SK-N-SH (cell line): ENCODE results near the gene HAND2. TPM values are rescaled to one million over a fixed set of nuclear protein-coding genes. Genes with fewer than 3 reads are reported as not detected.
A peak's percentile ranks its signal among the peaks of the same experiment; 100 is the strongest.

Source experiments
- CTCF ChIA-PET: fragments of 300-600, 350-600 bp; formaldehyde crosslinking; extraction: SDS; loops from one replicate; lab custom pipeline; 2021; lab: Yijun Ruan, JAX
- POLR2A ChIA-PET: fragments of 350-600 bp; sonication (Branson Sonifier 250); formaldehyde crosslinking; extraction: SDS; loops from one replicate; lab custom pipeline; 2020; ENCODE audit warnings: antibody characterized with exemption, inconsistent platforms; lab: Yijun Ruan, JAX
- DNase-seq: peaks from one replicate; pipeline ENCODE4 v3.0.0; 2012
- H2AFZ ChIP-seq: fragments of 200-600 bp; sonication (generic); 2 replicates; pipeline ENCODE4 v1.8.1; 2016; ENCODE audit warnings: antibody characterized with exemption, mild to moderate bottlenecking, low read depth
- H3F3A ChIP-seq: fragments of 200-600 bp; sonication (generic); replicated peaks from 2 replicates; pipeline ENCODE3; 2016; ENCODE audit warnings: antibody characterized with exemption, mild to moderate bottlenecking; ENCODE audit not compliant: insufficient read depth
- H3K27ac ChIP-seq, 2 experiments: fragments of 200-500 bp in 1 of 2; fragments of 200-600 bp in 1 of 2; sonication (Bioruptor generic) in 1 of 2; sonication (generic), shearing (Covaris generic) in 1 of 2; 2 replicates each; pipeline versions ENCODE4 v1.5.1 to v1.6.1; 2014 to 2016; ENCODE audit warnings: low read depth in 2 of 2, inconsistent platforms in 1 of 2, low read length in 1 of 2, mild to moderate bottlenecking in 1 of 2, mixed read lengths in 1 of 2
- H3K27me3 ChIP-seq: fragments of 200-600 bp; sonication (generic), shearing (Covaris generic); 2 replicates; pipeline ENCODE4 v1.6.1; 2016; ENCODE audit warnings: mixed run types; ENCODE audit not compliant: insufficient read depth
- H3K36me3 ChIP-seq, 2 experiments: fragments of 200-500 bp in 1 of 2; fragments of 200-600 bp in 1 of 2; sonication (Bioruptor generic) in 1 of 2; sonication (generic) in 1 of 2; replicated peaks in 1 of 2; 2 replicates each; pipeline versions ENCODE3 to v1.5.1; 2014 to 2016; ENCODE audit warnings: low read length in 1 of 2, mild to moderate bottlenecking in 1 of 2; ENCODE audit not compliant: insufficient read depth in 2 of 2, control insufficient read depth in 1 of 2
- H3K4me1 ChIP-seq, 2 experiments: fragments of 200-500 bp in 1 of 2; fragments of 200-600 bp in 1 of 2; sonication (Bioruptor generic) in 1 of 2; sonication (generic), shearing (Covaris generic) in 1 of 2; 2 replicates each; pipeline versions ENCODE4 v1.5.1 to v1.6.1; 2014 to 2016; ENCODE audit warnings: low read depth in 1 of 2, low read length in 1 of 2, mixed run types in 1 of 2; ENCODE audit not compliant: insufficient read depth in 2 of 2, control insufficient read depth in 1 of 2
- H3K4me2 ChIP-seq: fragments of 200-600 bp; sonication (generic), shearing (Covaris generic); 2 replicates; pipeline ENCODE4 v1.6.1; 2017; ENCODE audit warnings: mixed run types
- H3K4me3 ChIP-seq, 2 experiments: fragments of 200-500 bp in 1 of 2; fragments of 200-600 bp in 1 of 2; sonication (Bioruptor generic) in 1 of 2; sonication (generic), shearing (Covaris generic) in 1 of 2; 2 replicates each; pipeline versions ENCODE4 v1.5.1 to v1.8.1; 2014 to 2016; ENCODE audit warnings: low read depth in 2 of 2, inconsistent platforms in 1 of 2, low read length in 1 of 2, mild to moderate bottlenecking in 1 of 2, mixed read lengths in 1 of 2, moderate library complexity in 1 of 2
- H3K79me2 ChIP-seq: fragments of 200-600 bp; sonication (generic); 2 replicates; pipeline ENCODE4 v1.8.1; 2017; ENCODE audit warnings: mild to moderate bottlenecking; ENCODE audit not compliant: insufficient read depth
- H3K9ac ChIP-seq: fragments of 200-600 bp; sonication (generic); 2 replicates; pipeline ENCODE4 v1.6.1; 2017; ENCODE audit warnings: mixed run types
- H3K9me2 ChIP-seq: fragments of 200-600 bp; sonication (generic); 2 replicates; pipeline ENCODE4 v1.6.1; 2017; ENCODE audit warnings: mixed run types
- H3K9me3 ChIP-seq: fragments of 200-600 bp; sonication (generic); 2 replicates; pipeline ENCODE4 v1.6.1; 2017; ENCODE audit warnings: mixed run types, mild to moderate bottlenecking, moderate library complexity
- H4K20me1 ChIP-seq: fragments of 200-600 bp; sonication (generic); 2 replicates; pipeline ENCODE4 v1.6.1; 2017; ENCODE audit warnings: mild to moderate bottlenecking, mixed run types; ENCODE audit not compliant: insufficient read depth
- FOSL2 ChIP-seq: IDR thresholded peaks from 2 replicates; pipeline ENCODE4 v1.4.0; 2012; ENCODE audit warnings: low read depth, mild to moderate bottlenecking, moderate library complexity, borderline replicate concordance
- MXI1 ChIP-seq: IDR thresholded peaks from 2 replicates; pipeline ENCODE4 v1.6.1; 2012; ENCODE audit warnings: mild to moderate bottlenecking, low read depth, low read length, improper control_type of control experiment
- PBX3 ChIP-seq: IDR thresholded peaks from 2 replicates; pipeline ENCODE4; 2012
- POLR2AphosphoS5 ChIP-seq: IDR thresholded peaks from 2 replicates; pipeline ENCODE4 v1.6.1; 2012; ENCODE audit warnings: low read depth, low read length
- RAD21 ChIP-seq: IDR thresholded peaks from 2 replicates; pipeline ENCODE4 v1.6.1; 2012; ENCODE audit warnings: mild to moderate bottlenecking, low read length
- RFX5 ChIP-seq: IDR thresholded peaks from 2 replicates; pipeline ENCODE4 v1.6.1; 2012; ENCODE audit warnings: mild to moderate bottlenecking, improper control_type of control experiment, low read length
- RXRA ChIP-seq: IDR thresholded peaks from 2 replicates; pipeline ENCODE4 v1.4.0; 2012; ENCODE audit warnings: low read depth, mild to moderate bottlenecking, borderline replicate concordance
- TAF1 ChIP-seq: IDR thresholded peaks from 2 replicates; pipeline ENCODE4 v1.6.1; 2012; ENCODE audit warnings: low read depth, mild to moderate bottlenecking, low read length, moderate library complexity, borderline replicate concordance
- WGBS: methylation state at CpG from one replicate; pipeline ENCODE4 v1.1.6; 2017; ENCODE audit warnings: low lambda C conversion rate; 5-methylcytosine and 5-hydroxymethylcytosine counted together
- polyA plus RNA-seq, 3 experiments: library from polyadenylated mRNA; depleted of rRNA; stranded (reverse); fragments of >200 nt; gene quantifications; 2 replicates each; pipeline ENCODE4 v1.2.3, GENCODE V29; 2012

Gene HAND2
- polyA plus RNA-seq, 1 of the 3 experiments (the other 2 are of a cell fraction): 106 TPM

- Histone ChIP-seq H3K9ac (peak overlapping the region; percentile 98), H3K9me3 (no peaks in the 10 kb centered on the region), H3K79me2 (peaks cover 93% of the 10 kb centered on the region), H2AFZ (peak overlapping the region; percentile 43), H3K27me3 (no peaks in the 10 kb centered on the region), H3K36me3 (peaks cover 4 to 42% of the 10 kb centered on the region in 2 experiments), H3F3A (peaks cover 9% of the 10 kb centered on the region), H3K4me2 (peak overlapping the region; percentile 90), H3K9me2 (no peaks in the 10 kb centered on the region), H3K4me1 (peaks cover 0 to 15% of the 10 kb centered on the region in 2 experiments; a peak in 2 of 4 replicates), H3K4me3 (peak overlapping the region; percentile 61 to 83), H3K27ac (peak overlapping the region; percentile 91 to 99), H4K20me1 (no peaks in the 10 kb centered on the region)
- peak; percentile 59 for DNase-seq
- CTCF ChIA-PET: interaction anchor here (1.0 to 2.9 kb wide), 3 partner anchors 200 to 456 kb away, joined by 3 to 17 read pairs (median 8); partner anchors contain the start of gene HMGB2
- WGBS: 13% methylated on average over 1 of the region's 1 CpG
- TF ChIP-seq TAF1 (no peak), RAD21 (peak; percentile 3; the same call in 1 of the 2 replicates), MXI1 (no peak), POLR2AphosphoS5 (peak; percentile 55), RFX5 (peak; percentile 32; the same call in 1 of the 2 replicates), RXRA (no peak), FOSL2 (no peak)
- POLR2A ChIA-PET: interaction anchor here (0.6 to 8.0 kb wide), 18 partner anchors 13 to 725 kb away, joined by 3 to 142 read pairs (median 8); no protein-coding TSS in a partner anchor
These were observed 4.4 kb upstream of the HAND2 start for GRCh38 chr4:173534434-173534833.

GRCh38 chr4:173532725-173533511 is 2.9 kb upstream of the HAND2 start:
- peaks cover 9% of the 10 kb centered on the region for H3F3A ChIP-seq
- H3K27me3 ChIP-seq: no peaks in the 10 kb centered on the region
- H3K27ac ChIP-seq: peak overlapping the region; percentile 91 to 99
- no peaks in the 10 kb centered on the region for H3K9me3 ChIP-seq
- DNase-seq: no peak
- H4K20me1 ChIP-seq: peaks cover 7% of the 10 kb centered on the region; the same call in 1 of the 2 replicates
- H3K4me3 ChIP-seq: peak overlapping the region; percentile 61 to 83
- peaks cover 0 to 13% of the 10 kb centered on the region in 2 experiments; a peak in 2 of 4 replicates for H3K4me1 ChIP-seq
- no peaks in the 10 kb centered on the region for H3K9me2 ChIP-seq
- peaks cover 8 to 38% of the 10 kb centered on the region in 2 experiments for H3K36me3 ChIP-seq
- peaks cover 98% of the 10 kb centered on the region for H3K79me2 ChIP-seq
- no peak overlapping the region for H2AFZ ChIP-seq
- peak overlapping the region; percentile 90 for H3K4me2 ChIP-seq
- TF ChIP-seq MXI1 (0 out of 2 replicates have a peak, but pooled peaks have one; percentile 43), PBX3 (no peak)
- POLR2A ChIA-PET: interaction anchor here (0.7 to 8.0 kb wide), 23 partner anchors 12 to 730 kb away, joined by 3 to 142 read pairs (median 5); no protein-coding TSS in a partner anchor
- CTCF ChIA-PET: interaction anchor here (0.7 to 2.9 kb wide), 9 partner anchors 9 to 621 kb away, joined by 3 to 17 read pairs (median 3); no protein-coding TSS in a partner anchor
- 11% methylated on average over 3 of the region's 4 CpGs for WGBS
- peak overlapping the region; percentile 98 for H3K9ac ChIP-seq
